GM12878 (cell line): ENCODE data around the gene GGT5. TPM values are rescaled to one million over a fixed set of nuclear protein-coding genes. Genes with fewer than 3 reads are reported as not detected.

Source experiments
- ATAC-seq: fragments of 200-7000 bp; cut with Tn5 transposase; 3 replicates; pipeline ENCODE4 v1.9.1; 2020; ENCODE audit warnings: mild to moderate bottlenecking, moderate library complexity
- BruUV-seq: library from RNA; stranded (reverse); fragments of 400-500 nt; replicated peaks from 2 replicates; lab custom pipeline; 2021; lab: Mats Ljungman, UMichigan
- CTCF ChIA-PET: fragments of 300-600 bp; sonication (Branson Sonifier 250); formaldehyde crosslinking; extraction: SDS; loops from one replicate; lab custom pipeline; 2021; ENCODE audit warnings: inconsistent platforms; lab: Yijun Ruan, JAX
- POLR2A ChIA-PET: fragments of 350-600 bp; formaldehyde crosslinking; extraction: SDS; loops from one replicate; lab custom pipeline; 2021; ENCODE audit warnings: inconsistent platforms; lab: Charles Lee
- RAD21 ChIA-PET: fragments of 300-600 bp; sonication (Branson Sonifier 250); formaldehyde crosslinking; loops from one replicate; lab custom pipeline; 2023; ENCODE audit warnings: antibody characterized with exemption; ENCODE audit not compliant: unreplicated experiment; lab: Charles Lee
- SMC1A ChIA-PET: fragments of 300-600 bp; sonication (Branson Sonifier 250); formaldehyde crosslinking; loops from one replicate; lab custom pipeline; 2023; ENCODE audit not compliant: unreplicated experiment, uncharacterized antibody; lab: Charles Lee
- DNase-seq: peaks from one replicate; pipeline ENCODE4 v3.0.0-alpha.2; 2011; ENCODE audit warnings: low read depth, low spot score
- FAIRE-seq: peaks from 3 replicates; lab custom pipeline; 2011; peaks lifted over from hg19 to GRCh38; lab: Jason Lieb, UNC
- H2AFZ ChIP-seq: 2 replicates; pipeline ENCODE4 v1.6.0; 2011; ENCODE audit warnings: low read depth, low read length, control low read depth; ENCODE audit not compliant: control insufficient read depth
- H3K27ac ChIP-seq: 2 replicates; pipeline ENCODE4 v1.5.1; 2011; ENCODE audit warnings: control low read depth; ENCODE audit not compliant: control insufficient read depth, insufficient read depth
- H3K27me3 ChIP-seq, 2 experiments: replicated peaks in 1 of 2; 2 replicates each; pipeline versions ENCODE4 v1.6.0 to v1.6.1; 2011; ENCODE audit warnings: low read length in 1 of 2; ENCODE audit not compliant: control insufficient read depth in 2 of 2, insufficient read depth in 2 of 2
- H3K36me3 ChIP-seq, 2 experiments: 2 replicates each; pipeline ENCODE4 v1.5.1; 2011; ENCODE audit warnings: low read length in 1 of 2; ENCODE audit not compliant: control insufficient read depth in 2 of 2, insufficient read depth in 2 of 2
- H3K4me1 ChIP-seq: 2 replicates; pipeline ENCODE4 v1.6.1; 2011; ENCODE audit warnings: mild to moderate bottlenecking, low read length, moderate library complexity, mixed read lengths; ENCODE audit not compliant: control insufficient read depth, insufficient read depth
- H3K4me2 ChIP-seq: 2 replicates; pipeline ENCODE4 v1.6.0; 2011; ENCODE audit warnings: control low read depth; ENCODE audit not compliant: control insufficient read depth, insufficient read depth
- H3K4me3 ChIP-seq: fragments of 200-600 bp; sonication (generic); 2 replicates; pipeline ENCODE4 v1.5.1; 2016
- H3K79me2 ChIP-seq: 2 replicates; pipeline ENCODE4 v1.6.0; 2011; ENCODE audit warnings: low read length; ENCODE audit not compliant: control insufficient read depth, insufficient read depth
- H3K9ac ChIP-seq: 2 replicates; pipeline ENCODE4 v1.8.0; 2011; ENCODE audit warnings: low read length, control low read depth, mixed read lengths; ENCODE audit not compliant: control insufficient read depth, insufficient read depth
- H3K9me3 ChIP-seq: replicated peaks from 3 replicates; pipeline ENCODE4 v1.5.1; 2011; ENCODE audit warnings: mild to moderate bottlenecking, low read length; ENCODE audit not compliant: control insufficient read depth, insufficient read depth
- H4K20me1 ChIP-seq: 2 replicates; pipeline ENCODE4 v1.6.0; 2011; ENCODE audit not compliant: control insufficient read depth, insufficient read depth
- CBX3 ChIP-seq: fragments of 200-600 bp; sonication (generic); IDR thresholded peaks from 2 replicates; pipeline ENCODE4 v1.6.1; 2016; ENCODE audit warnings: low read depth, borderline replicate concordance
- E2F8 ChIP-seq: fragments of 450-650 bp; IDR thresholded peaks from 2 replicates; pipeline ENCODE4 v1.6.1; 2018; ENCODE audit warnings: mild to moderate bottlenecking, low read depth, moderate library complexity; ENCODE audit not compliant: partially characterized antibody
- EP300 ChIP-seq, 2 experiments: fragments of 150-350 bp in 1 of 2; IDR thresholded peaks; 2 replicates each; pipeline ENCODE4 v1.6.1; 2011 to 2012; ENCODE audit warnings: low read depth in 2 of 2, low read length in 2 of 2, borderline replicate concordance in 1 of 2, improper control_type of control experiment in 1 of 2, inconsistent platforms in 1 of 2; ENCODE audit not compliant: control insufficient read depth in 1 of 2
- GABPA ChIP-seq: IDR thresholded peaks from 2 replicates; pipeline ENCODE4 v1.6.1; 2014; ENCODE audit warnings: antibody characterized with exemption, low read depth, mild to moderate bottlenecking, inconsistent platforms
- HSF1 ChIP-seq: fragments of 150-350 bp; IDR thresholded peaks from 2 replicates; pipeline ENCODE4 v1.6.1; 2014; ENCODE audit warnings: mild to moderate bottlenecking, low read depth, low read length
- NR2F1 ChIP-seq: fragments of 450-650 bp; conservative IDR thresholded peaks from 2 replicates; pipeline ENCODE4 v1.6.1; 2017; ENCODE audit warnings: mild to moderate bottlenecking
- SIX5 ChIP-seq: IDR thresholded peaks from 2 replicates; pipeline ENCODE4 v1.6.1; 2011; ENCODE audit warnings: mild to moderate bottlenecking, low read depth, low read length, moderate library complexity; ENCODE audit not compliant: severe bottlenecking
- SUPT20H ChIP-seq: IDR thresholded peaks from 2 replicates; pipeline ENCODE4 v1.6.1; 2011; ENCODE audit warnings: low read depth, mild to moderate bottlenecking, low read length, moderate library complexity, borderline replicate concordance; ENCODE audit not compliant: control insufficient read depth
- TCF3 ChIP-seq: IDR thresholded peaks from 2 replicates; pipeline ENCODE4 v1.6.1; 2012; ENCODE audit warnings: low read depth, mild to moderate bottlenecking, low read length, borderline replicate concordance; ENCODE audit not compliant: insufficient read depth
- WGBS: methylation state at CpG from one replicate; pipeline ENCODE4 v1.1.6; 2016; ENCODE audit warnings: low lambda C conversion rate; ENCODE audit not compliant: insufficient replicate concordance, insufficient coverage; ENCODE audit errors: missing lambda C conversion rate; 5-methylcytosine and 5-hydroxymethylcytosine counted together
- in situ Hi-C: fragments of 300-500 bp; cut with MboI; formaldehyde crosslinking; loops from 9 replicates; pipeline ENCODE4 v1.14.3; 2018; ENCODE audit warnings: mixed read lengths
- intact Hi-C: fragments of 100-400 bp; cut with micrococcal nuclease; formaldehyde crosslinking; loops from one replicate; pipeline ENCODE4 v1.14.2; 2022; ENCODE audit not compliant: unreplicated experiment
- polyA plus RNA-seq, 11 experiments: library from polyadenylated mRNA; depleted of rRNA in 4 of 11; unstranded in 6 of 11; stranded (reverse) in 5 of 11; fragments of >200 nt; fragmentation: Nextera tagmentation in 4 of 11; fragmentation: Illumina TruSeq in 1 of 11; extraction: Ambion mirVana in 4 of 11; extraction: Trizol in 1 of 11; gene quantifications; 1 replicate in 1 of 11; 2 replicates in 10 of 11; pipeline versions ENCODE4 v1.2.1 to v1.2.3, GENCODE V29; 2011 to 2016; ENCODE audit warnings: inconsistent platforms in 2 of 11, missing spikeins in 2 of 11, low read depth in 1 of 11
- total RNA-seq, 4 experiments: library from RNA; depleted of rRNA in 3 of 4; stranded (reverse); fragments of >200 nt in 3 of 4; fragmentation: Illumina TruSeq in 1 of 4; extraction: Trizol in 1 of 4; gene quantifications; 2 replicates each; pipeline versions ENCODE4 v1.2.1 to v1.2.3, GENCODE V29; 2013 to 2021

GGT5 gene
- total and polyA plus RNA-seq, 10 of the 15 experiments (the other 5 are each of a cell fraction or from before 2014, with no cell fraction given), result 0.34 TPM; not detected in 9

DNA sequence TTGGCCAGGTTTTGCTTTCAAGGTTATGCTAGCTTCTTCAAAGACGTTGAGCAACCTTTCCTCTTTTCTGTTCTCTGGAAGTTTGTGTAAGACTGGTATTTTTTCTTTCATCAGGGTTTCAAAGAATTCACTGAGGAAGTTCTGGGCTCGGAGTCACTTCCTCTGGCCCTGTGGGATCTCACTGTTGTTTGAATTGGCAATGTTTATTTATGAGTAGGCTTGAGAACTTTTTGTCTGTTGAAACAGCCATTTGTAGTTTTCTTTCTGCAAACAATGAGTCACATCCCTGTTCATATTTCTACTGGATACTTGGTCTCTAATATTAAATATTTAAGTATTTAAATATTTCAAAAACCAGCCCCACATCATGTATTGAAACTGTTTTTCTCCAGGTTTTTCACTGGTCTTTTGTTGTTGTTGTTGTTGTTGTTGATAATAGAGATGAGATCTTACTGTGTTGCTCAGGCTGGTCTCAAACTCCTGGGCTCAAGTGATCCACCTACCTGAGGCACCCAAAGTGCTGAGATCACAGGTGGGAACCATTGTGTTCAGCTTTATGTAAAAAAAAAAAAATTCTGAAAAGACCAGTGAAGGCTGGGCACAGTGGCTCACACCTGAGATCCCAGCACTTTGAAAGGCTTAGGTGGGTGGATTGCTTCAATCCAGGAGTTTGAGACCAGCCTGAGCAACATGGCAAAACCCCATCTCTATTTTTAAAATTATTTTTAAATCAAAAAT, 36.7 kb downstream of the GGT5 start:
- in situ Hi-C loops, result no loop called here
- Histone ChIP-seq H3K27ac (no peak overlapping the region), H3K36me3 (no peaks in the 10 kb centered on the region), H4K20me1 (no peaks in the 10 kb centered on the region), H3K9me3 (no peaks in the 10 kb centered on the region), H3K9ac (no peak overlapping the region), H2AFZ (no peak overlapping the region), H3K27me3 (no peaks in the 10 kb centered on the region), H3K4me2 (no peak overlapping the region), H3K4me3 (no peak overlapping the region), H3K79me2 (no peaks in the 10 kb centered on the region), H3K4me1 (no peaks in the 10 kb centered on the region)
- ChIA-PET POLR2A (interaction anchor here (1.1 kb wide), 1 partner anchor 34 kb away, joined by 3 read pairs; no protein-coding TSS in a partner anchor), SMC1A (interaction anchor here (1.0 kb wide), 1 partner anchor 18 kb away, joined by 4 read pairs; no protein-coding TSS in a partner anchor), RAD21 (no interaction called here), CTCF (interaction anchor here (1.0 to 3.0 kb wide), 3 partner anchors 18 to 39 kb away, joined by 3 to 8 read pairs (median 6); no protein-coding TSS in a partner anchor)
- WGBS, result 32% methylated on average over 2 of the region's 2 CpGs
- TF ChIP-seq GABPA, result no peak
- DNase-seq (no peak), ATAC-seq (no peak), FAIRE-seq (no peak)
- BruUV-seq, result no TSS peak
- intact Hi-C loops, result no loop called here

DNA sequence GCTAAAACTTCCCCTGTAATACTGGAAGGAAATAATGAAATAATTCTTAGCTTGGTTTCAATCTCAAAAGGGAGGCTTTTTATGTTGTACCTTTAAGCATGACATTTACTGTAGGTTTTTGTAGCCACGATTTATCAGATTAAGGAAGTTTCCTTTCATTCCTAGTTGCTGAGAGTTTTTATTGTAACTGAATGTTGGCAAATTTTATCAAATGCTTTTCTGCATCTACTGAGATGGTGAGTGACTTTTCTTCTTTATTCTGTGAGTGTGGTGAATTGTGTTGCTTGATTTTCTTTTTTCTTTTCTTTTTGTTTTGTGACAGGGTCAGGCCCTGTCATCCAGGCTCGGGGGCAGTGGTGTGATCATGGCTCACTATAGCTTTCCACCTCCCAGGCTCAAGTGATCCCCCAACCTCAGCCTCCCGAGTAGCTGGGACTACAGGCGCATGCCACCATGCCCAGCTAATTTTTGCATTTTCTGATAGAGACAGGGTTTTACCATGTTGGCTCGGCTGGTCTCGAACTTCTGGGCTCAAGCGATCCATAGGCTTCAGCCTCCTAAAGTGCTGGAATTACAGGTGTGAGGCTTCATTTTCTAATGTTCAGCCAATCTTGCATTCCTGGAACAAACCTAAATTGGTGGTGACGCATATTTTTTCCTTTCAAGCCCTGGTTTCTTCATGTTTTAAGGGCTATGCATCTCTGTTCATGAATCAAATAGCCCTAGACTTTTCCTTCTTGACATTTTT, 37.4 kb downstream of the GGT5 start:
- no peak overlapping the region for H3K9ac ChIP-seq
- POLR2A ChIA-PET, result no interaction called here
- DNase-seq, result no peak
- intact Hi-C loops, result no loop called here
- H3K27ac ChIP-seq, result no peak overlapping the region
- no peak overlapping the region for H2AFZ ChIP-seq
- no peak overlapping the region for H3K4me2 ChIP-seq
- H3K4me1 ChIP-seq, result no peaks in the 10 kb centered on the region
- WGBS, result 60% methylated on average over 8 of the region's 8 CpGs
- no peak for ATAC-seq
- no peak for FAIRE-seq
- RAD21 ChIA-PET, result no interaction called here
- H3K9me3 ChIP-seq, result no peaks in the 10 kb centered on the region
- no peaks in the 10 kb centered on the region for H3K36me3 ChIP-seq
- H3K79me2 ChIP-seq, result no peaks in the 10 kb centered on the region
- CTCF ChIA-PET, result interaction anchor here (0.9 to 3.0 kb wide), 4 partner anchors 11 to 40 kb away, joined by 3 to 8 read pairs (median 3); no protein-coding TSS in a partner anchor
- in situ Hi-C loops, result no loop called here
- no peak overlapping the region for H3K4me3 ChIP-seq
- no peaks in the 10 kb centered on the region for H4K20me1 ChIP-seq
- no peaks in the 10 kb centered on the region for H3K27me3 ChIP-seq
- no TSS peak for BruUV-seq
- SMC1A ChIA-PET, result no interaction called here
- TF ChIP-seq EP300 (IDR thresholded peaks at IDR 0.05; ENCODE audit: borderline replicate concordance in 1 of 2, control insufficient read depth in 1 of 2, low read depth in 2 of 2, low read length in 2 of 2), result no peak
- TF ChIP-seq E2F8, result no peak
- no peak for TF ChIP-seq HSF1
- no peak for TF ChIP-seq CBX3
- TF ChIP-seq TCF3, result no peak
- no peak for TF ChIP-seq NR2F1
- no peak for TF ChIP-seq SIX5
- no peak for TF ChIP-seq SUPT20H
